ENCODE measurements around the gene ATAT1.

ATAT1 gene

GRCh38 chr6:30598912-30599624 is 27.6 kb upstream of the ATAT1 start:
- no peak for DNase-seq (ENCODE audit: low read depth in 1 of 2, low spot score in 1 of 2)
- no peak overlapping the region for H3K27ac ChIP-seq (replicated peaks)

GRCh38 chr6:30599625-30600324 is 26.9 kb upstream of the ATAT1 start:
- no peak overlapping the region for H3K4me3 ChIP-seq (replicated peaks; ENCODE audit: insufficient read depth, low read length)
- no peak for DNase-seq (ENCODE audit: low read depth in 1 of 2, low spot score in 1 of 2)
- H3K27ac ChIP-seq (replicated peaks) = no peak overlapping the region
- no peak for TF ChIP-seq GABPA (IDR thresholded peaks at IDR 0.05; ENCODE audit: low read depth)
- peak; percentile 37; the same call in 1 of the 2 replicates for TF ChIP-seq POLR2AphosphoS5 (IDR thresholded peaks at IDR 0.05; ENCODE audit: low read depth)
- no peaks in the 10 kb centered on the region for H3K27me3 ChIP-seq (ENCODE audit: insufficient read depth, poor library complexity, severe bottlenecking)

More at GRCh38 chr6:30598912-30599624, 27.6 kb upstream of the ATAT1 start:
- H3K4me3 ChIP-seq (replicated peaks; ENCODE audit: insufficient read depth, low read length) = no peak overlapping the region
- H3K27me3 ChIP-seq (ENCODE audit: insufficient read depth, poor library complexity, severe bottlenecking) = no peaks in the 10 kb centered on the region
- TF ChIP-seq GABPA (IDR thresholded peaks at IDR 0.05; ENCODE audit: low read depth) (no peak), REST (IDR thresholded peaks at IDR 0.05; ENCODE audit: insufficient replicate concordance, low read depth) (no peak), POLR2AphosphoS5 (IDR thresholded peaks at IDR 0.05; ENCODE audit: low read depth) (no peak), SPI1 (IDR thresholded peaks at IDR 0.05; ENCODE audit: borderline replicate concordance, low read depth) (no peak), CTCF (IDR thresholded peaks at IDR 0.05; ENCODE audit: insufficient read depth, low read length) (no peak)

- no peak; the same call in 1 of the 2 replicates for TF ChIP-seq POLR2AphosphoS5 (IDR thresholded peaks at IDR 0.05; ENCODE audit: low read depth)
- TF ChIP-seq SPI1 (IDR thresholded peaks at IDR 0.05; ENCODE audit: borderline replicate concordance, low read depth) = no peak
- no peak for TF ChIP-seq GABPA (IDR thresholded peaks at IDR 0.05; ENCODE audit: low read depth)
- TF ChIP-seq REST (IDR thresholded peaks at IDR 0.05; ENCODE audit: insufficient replicate concordance, low read depth) = no peak
- TF ChIP-seq CTCF (IDR thresholded peaks at IDR 0.05; ENCODE audit: insufficient read depth, low read length) = no peak
- no peak overlapping the region for H3K4me3 ChIP-seq (replicated peaks; ENCODE audit: insufficient read depth, low read length)
- H3K27me3 ChIP-seq (ENCODE audit: insufficient read depth, poor library complexity, severe bottlenecking) = no peaks in the 10 kb centered on the region
- no peak for DNase-seq (ENCODE audit: low read depth in 1 of 2, low spot score in 1 of 2)
- H3K27ac ChIP-seq (replicated peaks) = no peak overlapping the region
These were observed 26.2 kb upstream of the ATAT1 start for GRCh38 chr6:30600451-30600961.

GRCh38 chr6:30601436-30601814 is 25.2 kb upstream of the ATAT1 start:
- no peak overlapping the region for H3K4me3 ChIP-seq (replicated peaks; ENCODE audit: insufficient read depth, low read length)
- DNase-seq (ENCODE audit: low read depth in 1 of 2, low spot score in 1 of 2) = no peak
- no peak for TF ChIP-seq POLR2AphosphoS5 (IDR thresholded peaks at IDR 0.05; ENCODE audit: low read depth)
- no peak for TF ChIP-seq GABPA (IDR thresholded peaks at IDR 0.05; ENCODE audit: low read depth)
- H3K27me3 ChIP-seq (ENCODE audit: insufficient read depth, poor library complexity, severe bottlenecking) = no peaks in the 10 kb centered on the region
- H3K27ac ChIP-seq (replicated peaks) = no peak overlapping the region

Measured in HL-60 (cell line).